Activated effector memory CD4-positive, alpha-beta T cell treated with anti-CD3 and anti-CD28 coated beads, Interleukin-2, amount 50 U/mL, for 16 hours (primary cell): ENCODE measurements around the gene L3MBTL3.

Source experiments
- DNase-seq: peaks from one replicate; pipeline ENCODE4 v3.0.0-alpha.2; 2020

Gene L3MBTL3

DNA sequence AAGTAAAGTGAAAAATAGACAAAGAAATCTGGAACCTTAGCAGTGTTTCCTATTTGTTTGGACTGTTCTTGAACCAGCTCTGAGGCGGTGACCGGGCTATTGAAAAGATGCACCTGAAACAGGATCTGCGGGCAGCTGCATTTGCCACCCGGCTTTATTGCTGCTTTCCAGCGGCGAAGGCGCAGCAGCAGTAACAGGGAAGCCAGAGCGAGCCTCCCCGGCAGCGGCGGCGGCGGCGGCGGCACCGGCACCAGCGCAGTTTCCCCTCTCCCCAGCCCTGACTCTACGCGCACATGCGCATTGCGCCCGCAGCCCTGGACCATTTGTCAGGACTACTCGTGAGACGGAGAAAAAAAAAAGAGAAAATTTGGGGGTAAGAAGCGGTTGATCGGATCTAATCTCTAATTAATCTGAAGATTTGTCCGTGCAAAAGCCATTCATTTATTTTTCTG lies at the start of gene L3MBTL3:
Gene L3MBTL3, plus strand, starts transcription at position 290 of the 452 bp plus-strand sequence. CDS start 24,119 bp downstream, outside the sequence.
- DNase-seq: peak; percentile 95

DNA sequence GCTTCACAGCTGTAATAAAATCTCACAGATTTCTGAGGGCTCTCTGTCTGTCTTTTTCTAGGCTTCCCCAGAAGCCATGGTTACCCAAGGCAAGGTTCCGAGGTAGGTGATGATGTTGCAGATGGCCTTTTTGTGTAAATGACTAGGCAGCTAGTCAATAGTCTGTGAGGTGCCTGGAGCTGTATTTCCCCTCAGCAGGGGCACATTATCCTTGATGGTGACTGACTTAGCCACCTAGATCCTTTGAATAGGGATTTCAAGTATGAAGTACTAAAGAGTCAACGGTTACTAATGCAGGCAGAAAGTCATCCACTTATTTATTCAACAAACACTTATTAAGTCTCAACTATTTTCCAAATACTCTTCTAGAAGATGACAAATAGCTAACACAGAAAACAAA lies 49.3 kb upstream of the L3MBTL3 start:
- no peak for DNase-seq

GRCh38 chr6:129976110-129976509 lies 42.3 kb upstream of the L3MBTL3 start:
- no peak for DNase-seq

DNA sequence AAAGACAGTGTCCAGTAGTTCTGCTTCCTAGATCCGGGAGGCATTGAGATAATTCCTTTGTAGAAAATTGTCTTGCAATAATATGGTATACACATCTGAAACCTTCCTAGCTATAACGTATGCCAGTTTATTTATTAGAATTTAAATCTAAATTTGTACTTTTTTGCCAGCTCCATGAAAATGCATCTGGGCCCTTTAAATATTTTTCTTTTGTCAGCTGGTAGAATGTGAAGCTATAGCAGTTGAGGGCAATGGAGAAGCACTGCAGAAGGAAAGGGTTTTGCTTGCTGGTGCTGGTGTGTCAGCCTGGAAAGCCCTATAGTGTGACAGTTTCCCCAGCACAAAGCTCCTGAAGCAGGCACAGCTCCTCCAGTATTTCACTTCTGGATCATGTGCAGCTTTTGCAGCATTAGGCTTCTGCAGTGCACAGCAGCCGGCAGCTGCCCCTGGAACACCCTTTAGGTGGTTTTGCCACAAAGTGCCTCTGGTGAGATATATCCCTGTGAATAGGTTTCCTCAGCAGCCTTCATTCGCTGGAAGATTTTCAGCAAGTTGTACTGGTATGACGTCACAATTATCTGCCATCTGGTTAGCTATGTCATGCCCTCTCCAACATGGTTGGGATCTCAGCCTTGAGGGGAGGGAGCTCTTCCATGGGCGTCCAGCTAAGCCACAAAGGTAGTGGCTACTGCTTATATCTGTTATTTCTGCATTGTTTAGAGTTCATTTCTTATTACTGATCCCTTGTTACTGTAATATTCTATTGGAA lies 40.0 kb upstream of the L3MBTL3 start:
- DNase-seq: no peak

GRCh38 chr6:129980821-129981220 lies 37.6 kb upstream of the L3MBTL3 start:
- DNase-seq: no peak

GRCh38 chr6:129981598-129981997 lies 36.8 kb upstream of the L3MBTL3 start:
- no peak for DNase-seq

DNA sequence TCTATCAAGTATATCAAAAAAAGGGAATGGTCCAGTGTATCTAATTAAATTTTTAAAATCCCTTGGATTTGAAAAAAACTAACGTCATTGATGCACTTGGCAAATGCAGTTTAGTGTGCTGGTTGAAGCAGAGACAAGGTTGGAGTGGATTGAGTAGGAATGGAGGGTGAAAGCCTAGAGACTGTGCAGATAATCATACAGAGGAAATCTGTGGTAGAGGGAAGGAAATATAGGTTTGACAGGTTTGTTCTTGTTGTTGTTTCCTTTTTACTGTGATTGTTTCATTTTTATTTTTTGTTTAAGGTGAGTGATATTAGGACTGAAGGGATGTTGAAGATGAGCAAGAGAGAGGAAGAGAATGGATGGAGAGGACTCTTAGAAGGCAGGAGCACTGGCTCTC lies 29.0 kb upstream of the L3MBTL3 start:
- DNase-seq: no peak

DNA sequence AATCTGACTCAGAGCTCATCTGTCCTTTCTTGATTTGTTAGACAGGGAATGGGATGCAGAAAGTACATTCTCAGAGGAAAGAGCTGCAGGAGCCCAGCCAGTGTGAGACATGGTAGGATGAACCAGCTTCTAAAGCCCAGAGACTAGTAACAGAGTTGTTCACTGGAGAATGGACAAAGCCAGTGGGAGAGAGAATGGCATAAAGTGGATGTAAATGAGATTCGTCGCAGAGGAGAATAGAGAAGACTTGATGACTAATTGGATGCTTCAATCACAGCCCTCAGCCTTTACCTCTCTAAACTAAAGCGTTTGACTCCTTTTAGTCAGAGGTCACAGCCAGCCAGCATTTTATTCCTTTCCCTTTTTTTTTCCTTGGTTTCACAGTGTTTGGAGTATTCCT lies 25.5 kb upstream of the L3MBTL3 start:
- DNase-seq: no peak

DNA sequence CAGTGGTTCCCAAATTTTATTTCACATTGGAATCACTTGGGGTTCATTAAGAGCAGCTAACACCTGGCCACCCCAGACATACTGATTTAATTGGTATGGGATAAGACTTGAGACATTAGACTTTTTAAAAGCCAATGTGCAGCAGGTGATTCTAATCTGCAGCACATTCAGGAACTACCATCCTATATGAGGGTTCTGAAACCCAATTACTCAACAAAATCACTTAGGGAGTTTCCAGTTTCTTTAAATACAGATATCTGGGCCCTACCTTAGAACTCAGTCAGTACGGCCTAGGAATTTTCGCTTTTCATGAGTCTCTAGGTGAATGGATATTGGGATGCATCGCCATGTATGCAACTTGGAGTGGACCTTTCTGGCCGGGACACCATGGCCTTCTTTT lies 24.0 kb upstream of the L3MBTL3 start:
- DNase-seq: no peak

DNA sequence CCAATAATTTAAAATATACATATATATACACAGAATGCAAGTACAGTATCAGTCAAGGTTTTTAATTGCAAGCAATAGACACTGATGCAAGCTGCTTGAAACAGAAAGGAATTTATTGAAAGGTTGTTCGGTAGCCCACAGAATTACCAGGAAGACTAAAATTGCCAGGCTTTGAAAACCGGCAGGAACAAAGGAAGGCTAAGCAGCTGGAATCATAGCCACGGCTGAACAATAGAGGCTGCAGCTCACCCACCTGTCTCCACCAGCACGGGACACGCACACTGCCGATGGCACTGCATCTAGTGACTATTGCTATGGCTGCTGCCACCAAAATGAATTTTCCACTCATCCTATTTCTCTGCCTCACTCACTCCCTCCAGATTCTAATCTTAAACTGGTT lies 22.0 kb upstream of the L3MBTL3 start:
- DNase-seq: no peak

- DNase-seq: no peak
These were observed 17.6 kb upstream of the L3MBTL3 start for GRCh38 chr6:130000526-130001421.

GRCh38 chr6:130008236-130008873 lies 10.0 kb upstream of the L3MBTL3 start:
- DNase-seq: no peak

DNA sequence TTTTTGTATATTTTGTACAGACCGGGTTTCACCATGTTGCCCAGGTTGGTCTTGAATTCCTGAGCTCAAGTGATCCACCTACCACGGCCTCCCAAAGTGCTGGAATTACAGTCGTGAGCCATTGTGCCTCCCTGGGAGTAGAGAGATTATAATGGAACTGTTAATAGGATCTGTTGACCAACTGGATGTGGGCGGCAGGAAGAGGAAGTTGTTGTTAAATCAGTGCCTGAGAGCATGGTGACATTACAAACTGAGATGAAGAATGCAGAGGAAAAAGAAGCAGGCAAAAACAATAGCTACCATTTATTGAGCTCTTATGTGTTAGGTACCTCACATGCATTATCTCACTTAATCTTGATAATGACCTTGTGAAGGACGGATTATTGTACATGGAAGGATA lies 9.2 kb upstream of the L3MBTL3 start:
- DNase-seq: no peak

DNA sequence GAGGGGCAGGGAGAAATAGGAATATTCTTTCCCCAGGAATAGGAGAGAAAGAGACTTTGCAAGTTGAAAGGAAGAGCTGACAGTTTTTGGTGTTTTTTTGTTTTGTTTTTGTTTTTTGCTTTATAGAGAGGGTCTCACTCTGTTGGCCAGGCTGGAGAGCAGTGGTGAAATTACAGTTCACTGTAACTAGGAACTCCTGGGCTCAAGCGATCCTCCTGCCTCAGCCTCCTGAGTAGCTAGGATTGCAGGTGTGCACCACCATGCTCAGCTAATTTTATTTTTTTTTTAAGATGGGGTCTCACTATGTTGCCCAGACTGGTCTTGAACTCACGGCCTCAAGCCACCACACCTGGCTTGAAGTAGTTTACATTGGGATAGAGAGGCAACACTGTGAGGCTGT lies 8.0 kb upstream of the L3MBTL3 start:
- DNase-seq: no peak

DNA sequence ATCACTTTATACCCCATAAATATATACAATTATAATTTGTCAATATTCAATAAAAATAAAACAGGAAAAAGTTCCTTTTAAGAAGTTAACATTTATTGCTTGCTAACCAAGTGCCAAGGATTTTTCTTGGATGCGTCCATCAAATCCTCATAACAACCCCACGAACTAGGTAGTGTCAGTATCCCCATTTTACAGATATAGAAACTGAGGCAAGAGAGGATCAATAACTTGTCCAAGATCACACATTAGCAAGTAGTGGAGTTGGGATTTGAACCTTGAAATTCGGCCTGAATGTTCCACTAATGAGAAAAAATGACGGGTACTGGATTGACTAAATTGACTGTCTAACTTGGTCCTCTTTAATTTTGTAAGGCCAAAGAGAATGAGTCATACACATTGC lies 5.7 kb upstream of the L3MBTL3 start:
- no peak for DNase-seq

GRCh38 chr6:130018744-130019325 lies 454 bp downstream of the L3MBTL3 start:
- DNase-seq: peak; percentile 79

DNA sequence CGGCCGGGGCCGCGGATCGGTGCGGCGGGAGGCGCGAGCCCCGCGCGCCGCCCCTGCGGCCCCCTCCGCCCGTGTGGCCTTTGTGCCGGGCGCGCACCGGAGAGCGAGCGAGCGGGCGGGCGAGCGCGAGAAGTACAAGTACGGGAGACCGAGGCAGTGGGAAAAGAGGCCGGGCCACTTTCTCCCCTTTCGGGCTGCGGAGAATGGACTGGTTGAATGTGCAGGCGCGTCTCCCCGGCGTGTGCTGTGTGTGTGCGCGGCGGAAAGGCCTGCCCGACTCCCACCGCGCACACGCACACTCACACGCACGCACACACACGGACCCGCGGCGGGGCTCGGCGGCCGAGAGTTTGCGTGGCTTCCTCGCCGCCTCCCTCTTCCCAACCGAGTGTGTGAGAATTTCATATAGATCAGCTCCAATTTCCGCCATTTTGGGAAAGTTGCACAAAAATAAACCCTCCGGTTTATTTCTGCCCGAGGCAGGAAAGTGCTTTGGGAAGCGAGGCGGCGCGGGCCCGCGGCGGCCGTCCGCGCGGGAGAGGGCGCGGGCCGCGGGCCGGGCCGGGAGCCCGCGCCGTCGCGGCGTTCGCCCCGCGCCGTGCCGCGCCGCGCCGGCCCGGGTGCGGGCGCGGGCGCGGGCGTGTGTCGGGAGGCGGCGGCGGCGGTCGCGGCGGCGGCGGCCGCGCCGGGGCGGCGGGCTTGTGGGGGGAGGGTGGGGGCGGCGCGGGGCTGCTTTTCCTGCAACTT lies 1.1 kb downstream of the L3MBTL3 start:
- peak; percentile 75 for DNase-seq

- DNase-seq: peak; percentile 78
These were observed 1.9 kb downstream of the L3MBTL3 start for GRCh38 chr6:130020073-130020906.

- DNase-seq: peak; percentile 89
These were observed 2.7 kb downstream of the L3MBTL3 start for GRCh38 chr6:130020907-130021629.

DNA sequence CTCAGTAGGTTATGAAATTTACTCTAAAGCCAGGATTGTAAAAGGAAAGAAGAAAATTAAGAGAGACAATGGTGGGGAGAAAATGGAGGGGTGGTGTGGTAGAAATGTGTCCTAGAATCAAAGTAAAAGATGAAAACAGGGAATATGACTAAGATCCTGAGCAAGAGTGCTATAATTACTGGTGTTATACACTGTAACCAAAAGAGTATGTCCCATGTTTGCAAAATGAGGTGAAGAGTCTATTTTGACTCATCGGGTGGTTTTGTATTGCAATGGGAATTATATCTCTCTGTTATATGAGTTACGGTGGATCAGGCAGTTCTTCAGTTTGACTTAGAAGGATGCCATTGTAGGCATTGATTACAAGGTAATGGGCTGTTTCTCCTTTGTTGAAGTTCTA lies 8.5 kb downstream of the L3MBTL3 start:
- DNase-seq: no peak

- DNase-seq: no peak
These were observed 9.6 kb downstream of the L3MBTL3 start for GRCh38 chr6:130027948-130028347.
